Measurements from ENCODE around the gene C1QL2. TPM values are rescaled to one million over a fixed set of nuclear protein-coding genes. Genes with fewer than 3 reads are reported as not detected.

The C1QL2 gene
- total RNA-seq, 4 donors from 2014 or later, result not detected

DNA sequence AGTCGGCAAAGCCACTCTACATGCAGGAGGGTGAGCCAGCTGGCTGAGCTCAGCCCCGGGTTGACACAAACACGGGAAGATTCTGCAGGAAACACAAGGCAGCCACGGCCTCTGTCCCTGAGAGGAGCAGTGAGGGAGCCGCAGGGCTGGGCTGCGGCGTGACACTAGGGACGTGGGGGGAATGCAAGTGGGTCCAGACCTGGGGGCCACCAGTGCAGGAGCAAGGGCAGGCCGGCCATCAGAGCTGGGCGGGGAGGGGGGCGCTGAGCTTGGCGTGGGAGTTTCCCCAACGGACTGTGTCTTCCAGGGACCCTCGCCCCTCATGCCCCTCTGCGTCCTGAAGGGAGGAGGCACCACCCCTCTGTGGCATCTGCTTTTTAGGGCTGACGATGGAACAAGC lies 12.0 kb upstream of the C1QL2 start:
- 44% methylated on average over 15 of the region's 16 CpGs for WGBS
- no peak for TF ChIP-seq POLR2AphosphoS5 (IDR thresholded peaks at IDR 0.05)
- no peak for TF ChIP-seq EP300 (IDR thresholded peaks at IDR 0.05)
- TF ChIP-seq, protein P1, sequence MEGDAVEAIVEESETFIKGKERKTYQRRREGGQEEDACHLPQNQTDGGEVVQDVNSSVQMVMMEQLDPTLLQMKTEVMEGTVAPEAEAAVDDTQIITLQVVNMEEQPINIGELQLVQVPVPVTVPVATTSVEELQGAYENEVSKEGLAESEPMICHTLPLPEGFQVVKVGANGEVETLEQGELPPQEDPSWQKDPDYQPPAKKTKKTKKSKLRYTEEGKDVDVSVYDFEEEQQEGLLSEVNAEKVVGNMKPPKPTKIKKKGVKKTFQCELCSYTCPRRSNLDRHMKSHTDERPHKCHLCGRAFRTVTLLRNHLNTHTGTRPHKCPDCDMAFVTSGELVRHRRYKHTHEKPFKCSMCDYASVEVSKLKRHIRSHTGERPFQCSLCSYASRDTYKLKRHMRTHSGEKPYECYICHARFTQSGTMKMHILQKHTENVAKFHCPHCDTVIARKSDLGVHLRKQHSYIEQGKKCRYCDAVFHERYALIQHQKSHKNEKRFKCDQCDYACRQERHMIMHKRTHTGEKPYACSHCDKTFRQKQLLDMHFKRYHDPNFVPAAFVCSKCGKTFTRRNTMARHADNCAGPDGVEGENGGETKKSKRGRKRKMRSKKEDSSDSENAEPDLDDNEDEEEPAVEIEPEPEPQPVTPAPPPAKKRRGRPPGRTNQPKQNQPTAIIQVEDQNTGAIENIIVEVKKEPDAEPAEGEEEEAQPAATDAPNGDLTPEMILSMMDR (IDR thresholded peaks at IDR 0.05), result no peak
- no peak for TF ChIP-seq POLR2A (IDR thresholded peaks at IDR 0.05; ENCODE audit: low read depth)
- Histone ChIP-seq H3K27ac (replicated peaks in 1 of 4) (no peak overlapping the region), H3K4me3 (no peak overlapping the region), H3K27me3 (peaks cover 0 to 49% (median 0%) of the 10 kb centered on the region in 4 donors), H3K4me1 (no peaks in the 10 kb centered on the region), H3K9me3 (no peaks in the 10 kb centered on the region), H3K36me3 (no peaks in the 10 kb centered on the region)
- intact Hi-C loops (cut with DNase I), result no loop called here
- no peak for DNase-seq (ENCODE audit: extremely low spot score)

DNA sequence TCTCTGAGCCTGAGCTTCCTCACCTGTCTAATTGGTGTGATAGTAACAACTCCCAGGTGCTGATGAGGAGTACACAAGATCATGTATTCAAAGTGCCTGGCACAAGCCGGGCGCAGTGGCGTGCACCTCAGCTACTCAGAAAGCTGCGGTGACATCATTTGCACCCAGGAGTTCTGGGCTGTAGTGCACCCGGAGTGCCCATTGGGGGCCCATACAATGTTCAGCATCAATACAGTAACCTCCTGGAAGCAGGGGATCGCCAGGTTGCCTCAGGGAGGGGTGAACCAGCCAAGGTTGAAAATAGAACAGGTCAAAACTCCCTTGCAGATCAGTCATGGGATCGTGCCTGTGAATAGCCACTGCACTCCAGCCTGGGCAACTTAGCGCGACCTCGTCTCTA lies 11.2 kb upstream of the C1QL2 start:
- intact Hi-C loops (cut with DNase I), result no loop called here
- peaks cover 0 to 57% (median 0%) of the 10 kb centered on the region in 4 donors for H3K27me3 ChIP-seq
- 79% methylated on average over 9 of the region's 10 CpGs for WGBS
- H3K9me3 ChIP-seq, result no peaks in the 10 kb centered on the region
- TF ChIP-seq EP300 (IDR thresholded peaks at IDR 0.05) (no peak), POLR2AphosphoS5 (IDR thresholded peaks at IDR 0.05) (no peak), POLR2A (IDR thresholded peaks at IDR 0.05; ENCODE audit: low read depth) (no peak)
- TF ChIP-seq, protein P1 (IDR thresholded peaks at IDR 0.05), result no peak
- DNase-seq (ENCODE audit: extremely low spot score), result no peak
- H3K4me3 ChIP-seq, result no peak overlapping the region
- no peaks in the 10 kb centered on the region for H3K4me1 ChIP-seq
- H3K27ac ChIP-seq (replicated peaks in 1 of 4), result no peak overlapping the region
- no peaks in the 10 kb centered on the region for H3K36me3 ChIP-seq

DNA sequence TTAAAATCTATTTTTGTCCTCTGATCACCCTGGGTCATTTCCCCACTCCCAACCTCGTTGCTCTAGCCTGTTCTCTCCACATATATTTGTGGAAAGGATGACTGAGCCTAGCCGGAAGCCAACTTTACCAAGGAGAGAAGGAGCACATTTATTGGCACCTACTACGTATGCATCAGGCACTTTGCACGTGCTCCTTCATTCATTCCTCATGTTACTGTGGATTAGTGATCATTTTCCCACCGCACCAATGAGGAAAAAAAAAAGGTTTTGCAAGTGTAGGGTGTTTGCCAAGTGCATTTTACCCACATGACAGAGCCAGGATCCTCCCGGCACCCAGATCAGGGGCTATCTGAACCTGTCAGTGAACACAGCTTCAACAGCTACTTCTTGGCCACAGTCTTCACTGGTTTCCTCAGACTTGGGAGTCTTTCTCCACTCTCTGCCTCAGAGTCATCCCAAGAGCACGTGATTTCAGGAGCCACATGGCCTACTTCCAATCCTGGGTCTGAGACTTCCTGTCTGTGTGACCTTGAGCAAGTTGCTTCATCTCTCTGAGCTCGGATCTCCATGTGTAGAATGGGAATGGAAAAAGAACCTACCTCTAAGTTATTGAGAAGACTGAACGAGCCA lies 1.9 kb upstream of the C1QL2 start:
- TF ChIP-seq EP300 (IDR thresholded peaks at IDR 0.05) (no peak), POLR2AphosphoS5 (IDR thresholded peaks at IDR 0.05) (no peak), POLR2A (IDR thresholded peaks at IDR 0.05; ENCODE audit: low read depth) (no peak)
- TF ChIP-seq, protein P1 (IDR thresholded peaks at IDR 0.05), result no peak
- Histone ChIP-seq H3K4me3 (no peak overlapping the region), H3K27me3 (peaks cover 0 to 81% (median 28%) of the 10 kb centered on the region in 4 donors), H3K36me3 (no peaks in the 10 kb centered on the region), H3K4me1 (peaks cover 0 to 32% (median 19%) of the 10 kb centered on the region in 4 donors), H3K27ac (replicated peaks in 1 of 4) (no peak overlapping the region), H3K9me3 (no peaks in the 10 kb centered on the region)
- DNase-seq (ENCODE audit: extremely low spot score), result no peak
- 55% methylated on average over 9 of the region's 9 CpGs for WGBS
- intact Hi-C loops (cut with DNase I), result no loop called here

DNA sequence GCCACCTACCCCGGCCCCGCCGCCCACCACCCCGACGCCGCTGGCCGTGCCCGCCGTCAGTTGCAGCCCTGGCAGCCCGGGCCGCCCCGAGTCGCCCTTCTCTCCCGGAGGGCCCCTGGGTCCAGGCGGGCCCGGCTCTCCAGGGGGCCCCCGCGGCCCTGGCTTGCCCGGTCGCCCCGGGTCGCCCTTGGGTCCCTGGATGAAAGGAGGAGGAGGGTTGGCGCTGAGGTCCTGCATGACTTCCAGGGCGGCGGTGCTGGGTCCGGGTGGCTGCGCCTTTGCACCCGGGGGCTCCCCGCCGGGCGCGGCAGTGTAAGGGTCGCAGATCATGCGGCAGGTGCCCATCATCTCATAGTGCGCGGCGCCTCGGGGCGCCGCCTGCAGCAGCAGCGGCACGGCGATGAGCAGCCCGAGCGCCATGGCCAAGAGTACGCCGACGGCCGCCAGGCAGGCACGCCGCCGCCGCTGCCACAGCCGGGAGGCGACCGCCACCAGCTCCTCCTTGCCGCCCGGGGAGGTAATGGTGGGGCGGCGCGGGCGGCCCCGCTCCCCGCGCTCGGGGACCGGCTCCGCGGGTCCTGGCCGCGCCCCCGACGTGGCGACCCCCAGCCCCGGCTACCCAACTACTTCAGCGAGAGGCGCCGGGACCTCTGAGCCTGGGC lies 570 bp downstream of the C1QL2 start:
- DNase-seq (ENCODE audit: extremely low spot score), result no peak
- intact Hi-C loops (cut with DNase I), result no loop called here
- peaks cover 0 to 96% (median 39%) of the 10 kb centered on the region in 4 donors for H3K27me3 ChIP-seq
- WGBS, result no CpG with 5 or more reads among the region's 78 CpGs
- H3K9me3 ChIP-seq, result no peaks in the 10 kb centered on the region
- H3K4me3 ChIP-seq, result peak overlapping the region in 1 of 4 donors; percentile 3
- peaks cover 0 to 32% (median 19%) of the 10 kb centered on the region in 4 donors for H3K4me1 ChIP-seq
- TF ChIP-seq POLR2AphosphoS5 (IDR thresholded peaks at IDR 0.05) (no peak), POLR2A (IDR thresholded peaks at IDR 0.05; ENCODE audit: low read depth) (no peak), EP300 (IDR thresholded peaks at IDR 0.05) (no peak)
- TF ChIP-seq, protein P1 (IDR thresholded peaks at IDR 0.05), result no peak
- no peak overlapping the region for H3K27ac ChIP-seq (replicated peaks in 1 of 4)
- H3K36me3 ChIP-seq, result no peaks in the 10 kb centered on the region
